NCI-H774 (cell line): ENCODE data around the gene ACYP1.

Experiments
- DNase-seq: peaks from one replicate; lab custom pipeline; 2025; lab: John Stamatoyannopoulos, UW

The ACYP1 gene

DNA sequence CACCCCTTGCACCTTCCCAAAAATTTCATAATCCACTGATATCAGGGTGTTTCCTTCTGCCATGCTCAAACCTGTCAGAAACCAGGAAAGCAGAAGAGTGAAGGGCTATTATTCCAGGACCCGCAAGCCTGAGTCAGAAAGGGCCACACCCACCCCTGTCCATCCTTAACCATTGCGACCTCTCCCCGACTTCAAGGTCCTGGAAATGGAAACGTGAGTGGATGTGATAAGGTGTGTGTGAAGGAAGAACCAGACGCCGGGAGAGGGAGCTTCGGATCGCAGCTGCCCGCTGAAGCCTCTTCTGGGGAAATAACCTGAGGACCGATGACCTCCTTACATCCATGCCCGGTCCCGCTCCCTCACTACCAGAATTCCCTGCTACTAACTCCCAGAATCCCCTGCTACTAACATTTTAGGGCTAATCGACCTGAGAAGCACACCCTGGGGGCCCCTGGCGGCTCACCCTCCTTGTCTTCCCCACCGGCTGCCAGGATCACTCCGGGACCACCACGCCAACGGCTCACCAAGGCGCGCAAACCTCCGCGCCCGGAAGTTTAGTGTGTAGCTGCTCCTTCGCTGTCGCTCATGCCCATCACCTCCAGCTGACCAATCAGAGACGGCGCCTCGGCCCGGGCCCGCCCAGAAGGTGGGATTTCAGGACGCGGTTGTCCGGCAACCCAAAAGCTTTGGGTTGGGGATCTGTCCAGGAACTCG, at the start of gene ACYP1:
Gene ACYP1, minus strand, starts transcription at position 534 of the 714 bp plus-strand sequence. Its CDS starts 471 bp downstream, at position 63.
- DNase-seq = peak; percentile 63

DNA sequence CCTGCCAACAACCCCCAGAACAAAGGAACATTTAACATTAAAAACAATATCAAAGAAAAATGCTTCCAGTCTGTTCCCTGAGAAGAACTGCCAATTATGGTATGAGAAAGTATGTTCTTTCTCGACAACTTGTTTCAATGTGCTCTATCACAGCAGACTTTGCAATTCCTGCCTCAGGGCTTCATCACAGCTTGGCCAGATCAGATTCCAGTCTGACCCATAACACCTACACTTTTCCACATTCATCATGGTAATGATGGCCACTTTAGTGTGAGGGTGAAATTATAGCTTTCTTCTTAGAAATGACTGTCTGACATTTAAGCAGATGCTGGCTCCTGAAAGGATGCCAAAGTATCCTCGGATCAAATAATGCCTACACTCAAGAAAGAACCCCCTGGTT, 46.1 kb upstream of the ACYP1 start:
- DNase-seq = no peak

DNA sequence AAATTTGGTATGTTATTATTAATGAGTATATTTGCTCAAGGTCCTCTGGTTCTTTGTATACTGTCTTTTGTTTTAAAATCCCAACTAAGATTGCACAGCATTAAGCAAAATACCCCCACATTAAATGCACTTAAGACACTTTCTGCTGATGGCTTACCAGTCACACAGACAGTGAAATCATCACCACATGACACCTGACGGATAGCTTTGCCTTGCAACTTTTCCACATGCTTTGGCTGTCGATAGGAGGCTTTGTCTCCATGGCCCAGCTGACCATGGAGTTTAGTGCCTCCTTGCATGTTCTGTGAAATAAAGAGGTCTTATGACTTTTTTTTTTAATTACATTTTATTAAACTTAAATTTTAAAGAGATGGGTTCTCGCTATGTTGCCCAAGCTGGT, 43.4 kb upstream of the ACYP1 start:
- DNase-seq = no peak

DNA sequence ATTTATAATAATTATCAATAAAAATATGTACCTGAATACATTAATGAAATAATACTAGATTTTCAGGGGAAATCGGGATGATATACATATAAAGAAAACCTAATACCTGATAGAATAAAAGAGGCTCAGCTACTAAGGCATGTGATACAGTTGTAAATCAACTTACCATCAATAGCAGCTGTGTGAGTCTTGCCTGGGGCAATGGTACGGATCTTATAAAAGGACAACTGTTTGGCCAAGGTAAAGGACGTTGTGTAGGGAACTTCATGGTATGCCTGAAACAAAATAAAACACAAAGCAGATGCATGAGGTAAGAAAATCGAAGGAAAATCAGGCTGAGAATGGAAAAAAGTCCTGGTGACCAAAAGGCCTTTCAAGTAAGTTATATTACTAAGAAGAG, 37.7 kb upstream of the ACYP1 start:
- DNase-seq = no peak

DNA sequence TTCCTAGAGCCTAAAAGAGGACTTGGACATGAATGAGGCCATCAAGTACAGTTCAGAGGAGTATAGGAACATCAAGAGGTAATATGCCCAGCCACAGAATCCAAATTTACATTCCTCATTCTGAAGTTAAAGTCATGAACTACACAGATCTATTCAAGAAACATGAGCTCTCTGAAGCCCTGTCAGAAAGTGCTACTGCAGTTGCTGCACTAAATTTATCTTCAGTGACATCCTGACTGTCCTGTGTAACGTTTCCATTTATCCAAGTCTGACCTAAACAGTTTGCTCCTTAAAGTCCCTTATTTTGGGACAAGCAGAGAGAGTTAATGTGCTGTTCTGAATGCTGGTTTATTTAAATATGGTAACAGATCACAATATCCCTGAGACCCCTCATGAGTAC, 34.9 kb upstream of the ACYP1 start:
- DNase-seq = no peak

DNA sequence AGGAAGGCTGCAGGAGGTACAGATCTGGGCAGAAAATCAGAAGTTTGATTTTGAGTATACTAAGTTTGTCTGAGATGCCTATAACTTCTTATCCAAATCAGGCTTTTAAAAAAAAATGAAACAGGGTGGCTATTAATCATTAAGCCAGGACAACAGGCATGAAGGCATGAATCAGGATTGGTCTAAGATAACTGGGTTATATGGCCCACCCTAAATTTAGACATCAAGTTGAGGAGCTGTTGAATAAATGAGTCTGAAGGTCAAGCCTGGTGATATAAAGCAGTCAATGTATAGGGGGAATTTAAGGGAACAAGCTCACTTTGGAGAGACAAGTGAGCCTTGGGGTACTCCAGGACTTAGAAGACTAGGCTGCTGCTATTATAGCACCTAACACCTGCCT, 34.4 kb upstream of the ACYP1 start:
- no peak for DNase-seq

DNA sequence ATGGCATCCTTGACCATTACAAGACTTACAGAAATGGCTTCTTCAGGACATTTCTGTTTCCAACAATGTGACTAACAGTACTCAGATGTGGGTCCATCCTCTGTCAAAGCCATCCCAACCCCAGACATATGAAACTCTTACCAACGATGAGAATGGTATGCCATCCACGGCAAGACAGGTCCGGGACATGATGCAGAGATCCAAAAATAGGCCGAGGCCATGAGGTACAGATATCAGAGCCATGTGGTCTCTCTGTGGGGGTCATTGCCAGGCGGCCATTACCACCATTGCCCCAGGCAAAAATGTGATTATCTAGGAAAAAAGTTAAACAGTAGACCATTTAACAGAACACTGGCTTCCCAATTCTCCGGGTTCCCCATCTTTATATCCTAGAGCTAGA, 33.1 kb upstream of the ACYP1 start:
- DNase-seq = no peak

DNA sequence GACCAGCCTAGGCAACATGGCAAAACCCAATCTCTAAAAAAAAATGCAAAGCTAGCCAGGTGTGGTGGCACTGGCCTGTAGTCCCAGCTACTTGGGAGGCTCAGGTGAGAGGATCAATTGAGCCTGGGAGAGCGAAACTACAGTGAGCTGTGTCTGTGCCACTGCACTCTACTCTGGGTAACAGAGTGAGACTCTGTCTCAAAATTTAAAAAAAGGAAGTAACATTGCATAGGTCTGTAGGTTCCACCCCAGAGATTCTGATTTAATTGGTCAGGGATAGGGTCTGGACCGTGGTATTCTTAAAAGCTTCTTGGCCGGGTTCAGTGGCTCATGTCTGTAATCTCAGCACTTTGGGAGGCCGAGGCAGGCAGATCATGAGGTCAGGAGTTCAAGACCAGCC, 31.9 kb upstream of the ACYP1 start:
- DNase-seq = no peak

DNA sequence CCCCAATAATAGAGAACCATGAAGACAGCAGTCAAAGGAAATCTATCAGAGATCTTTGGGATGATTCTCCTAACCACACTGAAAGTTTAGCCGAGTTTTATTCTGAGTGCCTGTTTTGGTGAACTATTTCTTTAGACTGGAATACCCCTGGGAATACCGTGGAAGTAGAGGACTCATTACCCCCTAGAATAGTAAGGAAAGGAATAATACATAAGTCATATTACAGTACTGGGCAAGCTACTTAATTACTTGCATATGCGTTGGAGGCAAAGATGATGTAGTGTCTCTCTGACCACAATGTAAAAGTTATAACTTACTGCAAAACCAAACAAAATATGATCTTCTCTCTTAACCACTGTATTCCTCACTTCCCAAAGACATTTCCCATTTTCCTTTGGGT, 31.1 kb upstream of the ACYP1 start:
- DNase-seq = no peak

DNA sequence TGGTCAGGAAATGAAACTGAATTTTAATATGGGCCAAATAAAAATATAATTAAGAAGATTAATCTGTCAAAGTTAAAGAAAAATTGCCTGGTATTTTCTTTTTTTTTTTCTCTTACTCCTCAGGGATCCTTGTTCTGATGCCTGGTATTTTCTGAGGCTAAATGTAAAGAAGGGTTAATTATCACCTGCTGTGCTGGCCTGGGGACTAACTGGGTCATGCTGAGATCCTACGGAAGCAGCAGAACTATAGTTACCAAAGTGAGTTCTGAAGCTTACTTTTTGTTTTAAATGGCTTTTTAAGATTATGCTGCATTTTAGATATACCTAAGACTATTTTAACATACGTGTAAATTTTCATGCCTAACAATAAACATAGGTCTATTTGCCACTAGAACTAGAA, 28.9 kb upstream of the ACYP1 start:
- DNase-seq = no peak

DNA sequence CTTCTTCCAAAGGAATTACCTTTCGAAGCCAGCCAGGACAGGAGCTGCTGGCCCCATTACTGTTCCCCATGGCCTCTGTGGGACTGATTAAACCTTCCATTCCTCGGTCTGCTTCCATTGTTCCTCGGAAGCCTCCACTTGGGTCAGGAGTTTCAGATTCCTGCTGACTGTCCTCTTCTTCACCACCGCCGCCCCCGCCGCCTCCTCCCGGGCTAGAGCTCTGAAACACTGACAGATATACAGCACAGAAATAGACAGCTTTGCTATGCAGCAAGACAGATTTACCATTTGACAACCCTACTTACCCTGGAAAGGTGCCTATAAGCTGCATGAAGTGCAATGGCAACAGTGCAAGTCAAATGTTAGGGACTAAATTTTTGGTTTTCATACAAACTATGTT, 27.4 kb upstream of the ACYP1 start:
- DNase-seq = no peak

DNA sequence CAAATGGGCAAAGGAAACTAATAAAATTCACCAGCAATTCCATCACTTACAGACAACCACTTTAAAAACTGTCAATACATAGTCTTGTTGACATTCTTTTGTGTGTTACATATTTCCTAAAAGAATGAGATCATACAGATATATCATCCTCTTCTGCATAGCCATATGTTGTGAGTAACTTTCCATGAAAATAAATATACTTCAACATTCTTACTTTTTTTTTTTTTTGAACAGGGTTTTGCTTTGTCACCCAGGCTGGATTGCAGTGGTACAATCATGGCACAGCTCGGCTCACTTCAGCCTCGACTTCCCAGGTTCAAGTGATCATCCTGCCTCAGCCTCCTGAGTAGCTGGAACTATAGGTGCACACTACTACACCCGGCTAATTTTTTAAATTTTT, 26.5 kb upstream of the ACYP1 start:
- no peak for DNase-seq

DNA sequence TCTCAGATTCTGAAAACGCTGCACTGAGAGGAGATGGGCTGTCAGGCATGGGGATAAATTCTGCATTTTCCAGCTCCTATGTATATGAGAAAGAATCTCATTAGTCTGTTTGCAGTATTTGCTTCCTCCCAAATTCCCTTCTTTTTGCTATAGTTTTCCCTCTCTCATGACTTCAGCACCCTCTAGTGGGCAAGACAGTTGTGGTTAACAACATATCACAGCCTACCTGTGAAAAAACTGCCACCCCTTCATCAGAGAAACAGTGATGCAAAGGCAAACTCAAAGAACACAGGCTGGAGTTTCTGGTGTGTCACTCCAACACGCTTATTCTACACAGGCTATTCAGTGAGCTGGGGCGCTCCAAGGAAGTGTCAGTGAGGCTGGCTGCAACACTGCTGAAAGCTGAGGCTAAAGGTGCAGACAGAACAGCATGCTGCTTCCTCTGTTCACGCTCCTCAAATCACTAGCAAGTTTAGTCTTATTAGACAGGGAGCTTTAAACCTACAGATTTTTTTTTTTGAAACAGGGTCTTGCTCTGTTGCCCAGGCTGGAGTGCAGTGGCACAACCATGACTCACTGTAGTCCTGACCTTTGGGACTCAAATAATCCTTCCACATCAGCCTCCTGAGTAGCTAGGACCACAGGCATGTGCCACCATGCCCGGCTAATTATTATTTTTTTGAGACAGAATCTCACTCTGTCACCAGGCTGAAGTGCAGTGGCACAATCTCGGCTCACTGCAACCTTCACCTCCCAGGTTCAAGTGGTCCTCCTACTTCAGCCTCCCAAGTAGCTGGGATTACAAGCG, 24.9 kb upstream of the ACYP1 start:
- DNase-seq = peak; percentile 1

DNA sequence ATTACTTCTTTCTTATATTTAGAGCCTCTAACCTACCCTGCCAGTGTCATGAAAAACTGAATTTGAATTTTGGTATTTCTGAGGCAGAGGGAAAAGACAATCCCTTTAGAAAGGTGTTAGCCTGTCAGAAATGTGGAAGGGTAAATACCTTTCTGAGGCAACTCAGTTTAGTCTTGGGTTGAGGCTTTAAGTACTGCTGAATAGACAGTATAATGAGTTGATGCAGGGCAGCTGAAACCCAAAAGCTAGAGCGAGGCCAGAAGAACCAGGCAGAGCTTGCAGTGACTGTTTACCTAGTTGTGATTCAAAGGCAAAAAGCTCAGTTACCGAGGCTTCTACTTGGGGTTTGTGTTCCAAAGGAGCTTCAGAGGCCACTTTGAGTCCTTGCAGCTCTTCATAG, 24.3 kb upstream of the ACYP1 start:
- DNase-seq = no peak

DNA sequence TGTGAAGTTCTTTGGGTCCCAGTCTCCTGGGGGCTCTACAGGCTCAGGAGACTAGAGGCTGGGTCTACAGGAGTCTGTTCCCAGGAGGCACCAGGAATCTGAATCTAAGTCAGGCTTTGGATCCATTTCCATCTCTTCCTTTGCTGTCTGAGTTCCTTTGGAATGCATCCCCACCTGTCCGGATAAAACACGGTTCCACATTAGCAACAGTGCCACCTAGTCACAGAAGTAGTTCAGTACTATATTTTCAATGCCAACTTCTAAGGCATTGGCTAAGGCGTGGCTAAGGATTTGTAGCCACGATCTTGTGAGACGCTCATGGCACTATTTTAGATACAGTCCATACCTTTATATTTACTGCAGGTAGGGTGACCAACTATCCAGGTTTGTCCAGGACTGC, 20.7 kb upstream of the ACYP1 start:
- DNase-seq = no peak

DNA sequence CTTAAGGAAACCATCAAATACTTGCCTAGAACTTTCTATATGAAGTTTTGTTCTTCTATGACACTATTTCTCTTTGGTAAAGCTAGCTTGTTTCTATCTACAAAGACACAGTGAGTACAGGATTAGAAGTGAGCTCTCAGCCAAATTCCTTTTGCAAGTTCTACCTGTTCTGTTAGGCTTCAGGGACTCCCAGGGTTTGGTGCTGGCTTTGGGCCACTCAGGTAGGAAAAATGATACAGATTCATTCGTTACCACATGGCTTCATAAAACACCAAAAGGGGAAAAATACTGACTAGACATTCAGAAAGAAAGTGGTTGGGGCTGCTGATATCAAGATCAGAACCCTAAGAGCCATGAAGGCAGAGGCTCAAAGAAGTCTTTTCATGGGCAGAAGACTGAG, 19.4 kb upstream of the ACYP1 start:
- DNase-seq = no peak

DNA sequence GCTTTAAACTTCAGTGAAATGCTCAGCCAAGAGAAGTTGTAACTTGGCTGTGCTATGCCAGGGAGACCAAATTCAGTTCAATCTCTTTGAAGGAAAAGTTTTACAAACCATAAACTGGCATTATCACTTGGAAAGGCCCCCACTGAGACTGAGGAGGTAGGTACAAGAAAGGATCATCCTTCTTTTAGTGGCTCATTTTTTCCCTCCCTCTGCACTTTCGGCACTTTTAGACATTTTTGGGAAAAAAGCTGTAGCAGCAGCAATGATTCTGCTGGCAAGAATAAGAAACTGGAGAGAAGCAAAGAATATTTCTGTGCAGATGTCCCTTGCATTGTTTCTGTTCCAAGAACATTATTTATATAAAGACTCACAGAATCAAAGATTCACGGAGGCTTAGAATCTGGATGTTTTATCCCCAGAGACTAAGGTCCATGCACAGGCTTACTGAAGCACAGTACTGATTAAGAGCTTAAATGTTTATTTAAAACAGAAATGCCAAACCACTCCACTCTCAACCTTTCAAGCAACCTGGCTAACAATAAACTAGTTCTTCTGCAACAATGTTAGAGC, 17.9 kb upstream of the ACYP1 start:
- no peak for DNase-seq

DNA sequence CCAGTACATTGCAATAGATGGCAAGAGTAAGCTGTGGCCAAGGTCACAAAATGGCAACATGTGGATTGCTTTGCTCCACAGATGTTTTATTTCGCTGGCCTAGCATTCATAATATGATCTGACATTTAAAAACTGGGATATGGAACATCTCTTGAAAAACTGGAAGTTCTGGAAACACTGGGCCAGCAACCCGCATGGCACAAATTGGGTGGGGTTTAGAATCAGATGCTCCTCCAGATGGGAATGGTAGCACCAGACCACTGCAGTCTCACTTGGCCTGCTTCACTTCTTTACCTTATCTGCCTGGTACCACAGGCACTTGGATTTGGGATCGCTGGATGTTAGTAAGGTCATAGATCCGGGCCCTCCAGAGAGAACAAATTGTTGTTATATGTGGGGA, 15.7 kb upstream of the ACYP1 start:
- no peak for DNase-seq

DNA sequence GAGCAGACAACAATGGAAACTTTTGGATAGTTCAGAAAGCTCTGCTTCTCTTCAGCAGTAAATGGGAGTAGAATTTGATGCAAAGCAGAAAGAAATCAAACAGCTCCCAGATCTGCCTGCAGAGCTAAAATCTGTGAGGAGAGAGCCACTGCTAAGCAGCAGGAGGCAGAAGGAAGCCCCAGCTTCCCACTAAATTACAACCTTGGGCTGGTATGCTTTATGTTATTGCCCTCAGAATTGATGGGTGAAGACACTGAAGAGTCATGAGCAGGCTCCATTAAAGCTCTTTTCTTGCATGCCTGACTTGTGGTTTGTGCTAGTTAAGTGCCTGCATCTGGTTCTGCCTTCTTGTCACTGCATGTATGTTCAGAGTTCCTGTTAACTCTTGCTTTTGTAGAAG, 14.0 kb upstream of the ACYP1 start:
- no peak for DNase-seq

DNA sequence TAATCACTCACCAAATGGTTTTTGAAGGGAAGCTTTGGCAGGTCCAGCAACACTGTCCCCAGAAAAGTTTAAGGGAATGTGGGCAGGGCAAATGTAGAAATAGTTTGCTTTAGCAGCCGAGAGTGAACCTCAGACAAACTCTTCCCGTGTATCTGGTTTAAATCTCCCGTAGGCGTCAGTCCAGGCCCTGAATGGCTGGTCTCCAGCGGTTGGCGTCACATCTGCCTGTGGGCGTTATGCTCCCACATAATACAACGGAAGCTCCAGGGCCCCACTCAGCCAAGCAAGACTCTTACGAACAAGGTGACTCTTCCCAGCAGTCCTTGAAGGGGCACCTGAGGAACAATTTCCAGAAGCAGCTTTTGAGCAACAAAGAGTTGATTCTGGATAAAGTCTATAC, 6.6 kb upstream of the ACYP1 start:
- DNase-seq = no peak

DNA sequence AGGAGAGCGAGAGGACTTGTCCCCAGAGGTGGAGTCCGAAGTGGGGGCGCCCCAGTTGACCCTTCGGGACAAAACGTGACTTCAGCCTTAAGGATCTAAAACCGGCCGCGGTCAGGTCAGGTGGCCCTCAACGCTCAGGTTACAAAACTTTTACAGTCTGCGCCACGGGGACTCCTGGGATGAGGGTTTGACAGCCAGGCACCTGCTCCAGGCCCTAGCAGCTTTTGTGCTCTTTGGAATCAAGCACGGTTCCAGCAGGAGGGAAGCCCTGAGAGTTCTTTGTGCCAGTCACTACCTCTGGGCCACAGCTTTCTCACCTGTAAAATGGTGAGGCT, 6.0 kb upstream of the ACYP1 start:
- no peak for DNase-seq

DNA sequence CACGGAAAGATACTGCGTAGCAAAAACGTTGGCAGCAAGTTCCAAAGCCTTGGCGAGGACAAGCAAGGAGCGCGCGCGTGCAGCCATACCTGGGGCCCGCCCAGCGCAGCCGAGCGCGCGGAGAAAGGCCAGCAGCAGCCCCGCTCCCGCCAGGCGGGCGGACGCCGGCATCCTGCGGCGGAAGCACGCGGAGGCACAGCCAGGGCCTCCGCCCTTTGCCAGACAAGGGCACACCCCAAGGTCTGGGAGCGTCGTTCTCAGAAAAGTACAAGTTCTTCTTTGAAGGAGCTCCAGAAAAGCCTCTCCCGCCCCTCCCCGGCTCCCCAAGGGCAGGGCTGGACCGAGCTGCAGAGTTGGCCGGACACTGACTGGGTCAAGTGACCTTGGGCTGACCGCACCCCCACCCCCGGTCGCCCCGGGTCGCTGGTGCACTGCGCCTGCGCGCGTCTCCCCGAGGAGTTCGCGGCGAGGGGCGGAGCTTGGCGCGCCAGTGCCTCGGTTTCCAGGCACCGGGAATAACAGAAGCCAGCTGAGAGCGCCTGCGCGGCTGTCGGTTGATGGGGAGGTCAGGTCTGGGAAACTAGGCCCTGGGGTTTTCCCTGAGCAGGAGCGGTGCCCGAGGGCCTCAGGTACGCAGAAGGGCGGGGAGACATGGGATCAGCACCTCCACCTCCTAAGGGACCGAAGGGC, 5.4 kb upstream of the ACYP1 start, which contains the start of gene ZC2HC1C:
Gene ZC2HC1C, plus strand, starts transcription at position 521 of the 690 bp plus-strand sequence. CDS start 933 bp downstream, outside the sequence.
- DNase-seq = peak; percentile 84
